ENCODE measurements around the gene PUM1.

- TF ChIP-seq CTCF (IDR thresholded peaks at IDR 0.05; ENCODE audit: poor library complexity) (no peak), EZH2phosphoT487 (IDR thresholded peaks at IDR 0.05; ENCODE audit: low read depth, severe bottlenecking, unreplicated experiment) (no peak), EZH2 (IDR thresholded peaks at IDR 0.05; ENCODE audit: borderline replicate concordance) (no peak)
Measured at GRCh38 chr1:31062867-31063380, 2.6 kb downstream of the PUM1 start.
